IPS DF 6.9 (cell line): Measurements from ENCODE around the gene PTPRF.

Experiments
- DNase-seq: peaks from one replicate; pipeline ENCODE4 v3.0.0-alpha.2; 2013; ENCODE audit warnings: low read depth, low spot score
- H3K27ac ChIP-seq: one replicate; pipeline ENCODE4 v1.5.1; 2013; ENCODE audit warnings: low read length, control low read depth
- H3K27me3 ChIP-seq: 2 replicates; pipeline ENCODE4 v1.6.1; 2013; ENCODE audit warnings: mild to moderate bottlenecking, low read length; ENCODE audit not compliant: control insufficient read depth, insufficient read depth
- H3K36me3 ChIP-seq: 2 replicates; pipeline ENCODE4 v1.6.1; 2013; ENCODE audit warnings: low read length; ENCODE audit not compliant: control insufficient read depth, insufficient read depth
- H3K4me1 ChIP-seq: 2 replicates; pipeline ENCODE4 v1.6.1; 2013; ENCODE audit warnings: low read length; ENCODE audit not compliant: control insufficient read depth, insufficient read depth
- H3K4me3 ChIP-seq: 2 replicates; pipeline ENCODE4 v1.5.1; 2013; ENCODE audit warnings: mild to moderate bottlenecking, low read length
- H3K9me3 ChIP-seq: 2 replicates; pipeline ENCODE4 v1.6.1; 2013; ENCODE audit warnings: low read length, inconsistent platforms; ENCODE audit not compliant: control insufficient read depth, insufficient read depth
- WGBS: extraction: QIAGEN DNeasy Blood & Tissue Kit; methylation state at CpG from one replicate; pipeline ENCODE4 v1.1.7; 2013; ENCODE audit warnings: mixed read lengths, missing lambda C conversion rate; ENCODE audit not compliant: insufficient read length, insufficient coverage; 5-methylcytosine and 5-hydroxymethylcytosine counted together

Gene PTPRF

DNA sequence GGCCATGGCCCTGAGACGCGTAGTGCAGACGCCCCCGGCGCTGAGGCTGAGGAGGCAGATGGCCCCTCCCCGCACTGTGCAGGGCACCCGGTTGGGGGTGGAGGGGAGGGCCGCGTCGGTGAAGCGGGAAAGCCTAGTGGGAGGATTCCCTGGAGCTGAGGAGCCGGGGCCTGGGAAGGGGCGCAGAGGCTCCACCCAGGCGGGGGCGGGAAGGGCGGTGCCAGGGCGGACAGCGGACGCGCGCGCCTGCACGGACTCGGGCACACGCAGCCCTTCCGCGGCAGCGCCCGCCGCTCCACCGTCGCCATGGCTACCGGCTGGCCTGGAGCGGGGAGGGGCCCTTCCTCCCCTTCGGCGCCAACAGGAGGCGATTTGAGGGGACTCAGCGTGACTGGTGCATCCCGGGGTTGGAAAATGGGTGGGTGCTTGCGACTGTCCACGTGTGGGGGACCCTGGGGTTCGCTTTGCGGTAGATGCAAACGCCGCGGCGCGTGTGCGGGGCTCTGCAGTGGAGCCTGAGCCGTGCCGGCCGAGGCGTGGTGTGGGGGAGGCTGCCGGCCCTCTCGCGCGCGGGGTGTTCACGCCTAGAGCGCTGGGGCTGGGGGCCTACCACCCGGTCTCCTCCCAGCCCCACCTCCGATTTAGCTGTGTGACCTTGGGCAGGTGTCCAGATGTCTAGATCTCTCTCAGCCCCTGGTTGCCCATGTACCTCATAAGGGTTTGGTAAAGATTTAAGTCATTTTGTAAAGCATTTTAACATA, 35.1 kb downstream of the PTPRF start:
- H3K27me3 ChIP-seq, result no peaks in the 10 kb centered on the region
- peaks cover 7% of the 10 kb centered on the region for H3K4me1 ChIP-seq
- no CpG with 5 or more reads among the region's 62 CpGs for WGBS
- DNase-seq, result no peak
- no peaks in the 10 kb centered on the region for H3K9me3 ChIP-seq
- H3K36me3 ChIP-seq, result peaks cover 6% of the 10 kb centered on the region
- H3K27ac ChIP-seq, result no peak overlapping the region
- H3K4me3 ChIP-seq, result no peak overlapping the region; the same call in 1 of the 2 replicates

DNA sequence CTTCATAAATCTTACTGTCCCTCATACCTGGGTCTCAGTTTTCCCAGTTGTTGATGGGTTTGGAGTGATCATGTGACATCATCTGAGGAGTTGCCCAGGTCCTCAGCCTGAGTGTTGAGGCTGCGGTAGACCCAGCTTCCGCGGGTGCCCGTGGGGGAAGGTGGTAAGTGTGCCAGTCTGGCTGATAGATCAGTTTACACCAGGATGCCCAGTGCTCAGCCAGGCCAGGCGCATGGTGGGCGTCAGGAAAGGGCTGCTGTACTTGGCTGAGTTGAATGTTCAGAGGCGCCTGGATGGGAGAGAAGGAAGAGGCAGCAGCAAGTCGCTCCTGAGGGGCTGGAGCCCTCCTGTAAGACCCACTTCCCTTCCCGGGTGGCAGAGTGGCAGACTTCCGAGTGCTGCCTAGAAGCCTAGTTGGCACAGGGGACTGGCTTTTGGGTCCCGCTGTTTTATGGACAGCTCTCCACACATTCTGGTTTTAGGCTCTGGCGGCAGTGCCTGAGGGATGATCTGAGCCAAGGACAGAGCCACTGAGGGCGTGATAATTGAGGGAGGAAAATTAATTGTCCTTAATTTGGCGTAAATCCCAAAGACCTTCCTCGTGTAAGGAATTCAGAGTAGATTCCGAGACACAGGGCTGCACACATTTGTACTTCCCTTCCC, 35.8 kb downstream of the PTPRF start:
- DNase-seq, result no peak
- H3K27ac ChIP-seq, result no peak overlapping the region
- no CpG with 5 or more reads among the region's 16 CpGs for WGBS
- H3K27me3 ChIP-seq, result no peaks in the 10 kb centered on the region
- no peaks in the 10 kb centered on the region for H3K9me3 ChIP-seq
- H3K36me3 ChIP-seq, result peaks cover 6% of the 10 kb centered on the region
- peaks cover 7% of the 10 kb centered on the region for H3K4me1 ChIP-seq
- H3K4me3 ChIP-seq, result no peak overlapping the region

DNA sequence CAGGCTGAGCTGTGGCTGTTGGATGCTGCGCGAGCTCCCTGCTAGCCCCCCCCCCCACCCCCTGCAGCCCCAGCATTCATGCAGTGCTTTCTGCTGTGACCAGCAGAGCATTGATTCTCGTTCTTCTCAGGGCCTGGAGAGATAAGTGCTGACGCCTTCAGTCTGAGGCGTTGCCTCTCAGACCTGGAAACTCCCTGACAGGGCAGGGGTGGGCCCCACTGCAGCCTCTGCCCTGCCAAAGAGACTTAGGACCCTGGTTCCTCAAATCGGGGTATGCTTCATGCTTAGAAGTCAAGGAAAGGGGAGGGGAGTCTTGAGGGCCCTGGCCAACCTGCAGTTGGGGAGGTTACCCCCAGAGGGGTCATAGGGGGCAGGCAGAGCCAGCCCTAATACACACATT, 38.5 kb downstream of the PTPRF start:
- Histone ChIP-seq H3K36me3 (peaks cover 6% of the 10 kb centered on the region), H3K27ac (no peak overlapping the region)
- no peak for DNase-seq

DNA sequence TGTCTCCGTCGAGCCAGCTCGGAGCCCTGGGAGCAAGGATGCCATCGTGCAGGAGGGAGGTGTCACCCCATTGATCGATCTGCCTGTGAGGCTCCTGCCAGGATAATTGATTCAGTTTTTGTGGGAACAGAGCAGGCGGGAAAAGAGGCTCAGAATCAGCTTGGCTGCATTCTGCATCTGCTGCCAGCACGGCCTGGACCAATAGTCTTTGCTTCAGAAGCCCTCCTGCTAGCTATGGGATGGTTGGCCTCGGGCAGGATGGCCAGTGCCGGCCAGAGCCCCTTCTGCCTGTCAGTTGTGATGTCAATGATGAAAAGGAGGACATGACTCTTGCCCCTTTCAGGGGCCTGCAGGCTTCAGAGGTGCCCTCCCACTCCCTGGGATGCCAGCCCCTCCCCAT, 39.6 kb downstream of the PTPRF start:
- no peak overlapping the region for H3K4me3 ChIP-seq
- peaks cover under 1% of the 10 kb centered on the region for H3K4me1 ChIP-seq
- no peaks in the 10 kb centered on the region for H3K9me3 ChIP-seq
- WGBS, result no CpG with 5 or more reads among the region's 9 CpGs
- DNase-seq, result no peak
- no peak overlapping the region for H3K27ac ChIP-seq
- H3K27me3 ChIP-seq, result no peaks in the 10 kb centered on the region
- peaks cover 6% of the 10 kb centered on the region for H3K36me3 ChIP-seq

More for the DNA sequence above, 38.5 kb downstream of the PTPRF start:
- WGBS, result no CpG with 5 or more reads among the region's 6 CpGs
- Histone ChIP-seq H3K4me3 (no peak overlapping the region), H3K27me3 (no peaks in the 10 kb centered on the region), H3K4me1 (peaks cover 5% of the 10 kb centered on the region), H3K9me3 (no peaks in the 10 kb centered on the region)

DNA sequence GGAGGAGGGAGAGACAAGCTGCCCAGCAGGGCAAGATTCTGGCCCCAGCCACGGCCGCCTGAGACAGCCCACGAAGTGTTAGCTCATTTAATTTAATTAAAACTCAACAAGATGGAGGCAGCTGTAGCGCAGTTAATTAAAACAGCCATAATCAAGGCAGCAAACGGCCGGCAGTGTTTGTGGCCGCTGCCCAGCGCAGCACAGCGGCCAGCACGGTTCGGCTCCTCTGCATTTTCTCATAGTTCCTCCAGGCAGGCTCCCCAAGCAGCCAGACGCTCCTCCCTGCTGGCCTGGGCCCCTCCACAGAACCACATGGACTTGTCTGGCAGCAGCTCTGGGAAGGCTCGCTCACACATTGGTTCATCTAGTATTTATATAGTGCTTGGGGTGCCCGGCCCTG, 40.0 kb downstream of the PTPRF start:
- Histone ChIP-seq H3K4me1 (no peaks in the 10 kb centered on the region), H3K27me3 (no peaks in the 10 kb centered on the region), H3K9me3 (no peaks in the 10 kb centered on the region), H3K27ac (no peak overlapping the region), H3K4me3 (no peak overlapping the region), H3K36me3 (peaks cover 6% of the 10 kb centered on the region)
- WGBS, result no CpG with 5 or more reads among the region's 14 CpGs
- no peak for DNase-seq

DNA sequence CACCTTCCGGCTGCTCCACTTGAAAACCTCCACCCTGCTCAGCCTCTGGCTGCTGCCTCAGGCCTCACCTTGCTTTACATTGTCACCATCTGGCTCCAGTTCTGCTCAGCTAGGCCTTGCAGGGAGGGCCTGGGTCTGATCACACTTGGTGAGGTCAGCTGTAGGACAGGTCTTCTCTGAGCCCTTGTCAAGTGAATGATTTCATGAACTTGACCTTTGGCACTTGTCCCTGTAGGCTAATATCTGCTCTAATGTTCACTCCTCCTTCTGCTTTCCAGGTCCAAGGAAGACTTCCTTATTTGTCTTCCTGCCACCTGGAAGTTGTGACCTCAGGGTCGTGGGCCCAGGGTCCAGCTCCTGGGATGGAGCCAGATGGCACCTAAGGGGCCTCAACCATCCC, 41.4 kb downstream of the PTPRF start:
- no peak for DNase-seq
- no peaks in the 10 kb centered on the region for H3K27me3 ChIP-seq
- H3K4me1 ChIP-seq, result no peaks in the 10 kb centered on the region
- no CpG with 5 or more reads among the region's 2 CpGs for WGBS
- H3K4me3 ChIP-seq, result no peak overlapping the region
- H3K36me3 ChIP-seq, result peaks cover 4% of the 10 kb centered on the region; the same call in 1 of the 2 replicates
- no peak overlapping the region for H3K27ac ChIP-seq
- H3K9me3 ChIP-seq, result no peaks in the 10 kb centered on the region

DNA sequence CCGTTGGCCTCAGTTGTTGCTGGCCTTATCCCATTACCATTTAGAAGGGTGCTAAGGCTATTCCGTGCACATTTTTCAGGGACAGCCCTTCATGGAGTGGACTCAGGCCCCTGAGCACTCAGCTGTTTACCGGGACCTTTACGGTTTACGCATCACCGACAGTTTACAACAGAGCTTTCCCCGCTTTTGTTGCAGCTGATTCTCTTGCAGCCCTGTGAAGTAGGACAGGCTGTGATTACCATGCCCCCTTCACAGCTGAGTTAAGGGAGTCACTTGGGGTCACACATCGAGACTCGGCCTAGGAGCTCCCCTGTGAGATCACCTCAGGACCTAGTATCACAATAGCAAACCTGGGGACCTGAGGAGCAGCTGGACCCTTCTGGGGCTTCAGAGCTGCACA, 41.9 kb downstream of the PTPRF start:
- WGBS, result no CpG with 5 or more reads among the region's 9 CpGs
- DNase-seq, result no peak
- H3K27ac ChIP-seq, result no peak overlapping the region
- H3K36me3 ChIP-seq, result peaks cover 6% of the 10 kb centered on the region; the same call in 1 of the 2 replicates
- no peaks in the 10 kb centered on the region for H3K4me1 ChIP-seq
- no peaks in the 10 kb centered on the region for H3K9me3 ChIP-seq
- H3K4me3 ChIP-seq, result no peak overlapping the region
- H3K27me3 ChIP-seq, result no peaks in the 10 kb centered on the region

DNA sequence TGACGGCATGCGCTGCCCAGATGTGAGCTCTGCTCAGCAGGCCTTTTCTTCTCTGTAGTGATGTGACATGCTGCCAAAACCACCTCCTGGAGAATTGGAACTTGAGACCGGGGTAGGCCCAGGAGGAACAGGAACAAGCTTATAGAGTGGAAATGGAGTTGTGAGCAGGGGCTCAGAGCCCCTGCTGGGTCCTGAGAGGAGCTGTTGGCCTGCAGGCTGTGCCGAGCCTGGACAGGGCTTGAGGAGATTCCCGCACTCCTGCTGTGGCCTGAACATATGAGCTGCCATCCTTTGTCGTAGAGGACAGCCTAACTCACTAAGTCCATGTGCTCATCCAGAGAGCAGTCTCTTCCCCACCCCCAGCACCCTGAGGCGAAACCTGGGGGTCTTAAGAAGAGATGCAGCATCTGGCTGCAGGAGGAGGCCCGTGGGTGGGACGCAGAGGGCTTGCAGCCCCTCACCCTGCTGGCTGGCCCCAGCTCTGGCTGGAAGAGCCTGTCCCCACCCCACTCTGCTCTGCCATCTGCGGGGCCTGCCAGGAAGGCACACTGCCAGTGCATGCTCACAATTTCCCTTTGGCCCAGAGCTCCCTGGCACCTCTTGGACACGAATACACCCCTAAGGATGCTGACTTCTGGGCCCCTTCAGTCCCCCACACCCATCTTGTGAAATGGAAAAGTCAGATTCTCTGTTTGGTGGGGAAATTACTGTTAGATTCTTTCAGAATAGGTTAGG, 42.5 kb downstream of the PTPRF start:
- Histone ChIP-seq H3K9me3 (no peaks in the 10 kb centered on the region), H3K36me3 (peaks cover 6% of the 10 kb centered on the region; the same call in 1 of the 2 replicates), H3K4me3 (no peak overlapping the region), H3K4me1 (no peaks in the 10 kb centered on the region), H3K27me3 (no peaks in the 10 kb centered on the region), H3K27ac (no peak overlapping the region)
- WGBS, result no CpG with 5 or more reads among the region's 11 CpGs
- DNase-seq, result no peak

DNA sequence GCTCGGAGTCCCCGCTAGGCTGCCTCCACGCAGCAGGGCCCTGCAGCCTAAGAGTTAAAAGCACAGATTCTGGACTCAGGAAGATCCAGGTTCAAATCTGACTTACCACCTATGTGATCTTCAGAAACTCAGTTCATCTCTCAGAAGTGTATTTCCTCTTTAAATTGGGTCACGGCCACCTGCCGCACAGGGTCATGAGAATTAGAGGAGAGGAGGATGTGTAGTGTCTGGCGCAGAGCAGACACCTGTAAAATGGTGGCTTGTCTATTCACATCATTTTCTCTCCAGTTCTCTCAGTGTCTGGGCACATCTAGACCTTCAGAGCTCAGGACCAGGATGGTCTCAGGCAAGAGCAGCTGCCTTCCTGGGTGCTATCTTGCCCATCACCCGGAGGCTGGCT, 45.8 kb downstream of the PTPRF start:
- peaks cover 14% of the 10 kb centered on the region for H3K36me3 ChIP-seq
- no peak for DNase-seq
- no peaks in the 10 kb centered on the region for H3K9me3 ChIP-seq
- H3K4me3 ChIP-seq, result no peak overlapping the region
- H3K4me1 ChIP-seq, result no peaks in the 10 kb centered on the region
- no peak overlapping the region for H3K27ac ChIP-seq
- H3K27me3 ChIP-seq, result no peaks in the 10 kb centered on the region
- no CpG with 5 or more reads among the region's 7 CpGs for WGBS

DNA sequence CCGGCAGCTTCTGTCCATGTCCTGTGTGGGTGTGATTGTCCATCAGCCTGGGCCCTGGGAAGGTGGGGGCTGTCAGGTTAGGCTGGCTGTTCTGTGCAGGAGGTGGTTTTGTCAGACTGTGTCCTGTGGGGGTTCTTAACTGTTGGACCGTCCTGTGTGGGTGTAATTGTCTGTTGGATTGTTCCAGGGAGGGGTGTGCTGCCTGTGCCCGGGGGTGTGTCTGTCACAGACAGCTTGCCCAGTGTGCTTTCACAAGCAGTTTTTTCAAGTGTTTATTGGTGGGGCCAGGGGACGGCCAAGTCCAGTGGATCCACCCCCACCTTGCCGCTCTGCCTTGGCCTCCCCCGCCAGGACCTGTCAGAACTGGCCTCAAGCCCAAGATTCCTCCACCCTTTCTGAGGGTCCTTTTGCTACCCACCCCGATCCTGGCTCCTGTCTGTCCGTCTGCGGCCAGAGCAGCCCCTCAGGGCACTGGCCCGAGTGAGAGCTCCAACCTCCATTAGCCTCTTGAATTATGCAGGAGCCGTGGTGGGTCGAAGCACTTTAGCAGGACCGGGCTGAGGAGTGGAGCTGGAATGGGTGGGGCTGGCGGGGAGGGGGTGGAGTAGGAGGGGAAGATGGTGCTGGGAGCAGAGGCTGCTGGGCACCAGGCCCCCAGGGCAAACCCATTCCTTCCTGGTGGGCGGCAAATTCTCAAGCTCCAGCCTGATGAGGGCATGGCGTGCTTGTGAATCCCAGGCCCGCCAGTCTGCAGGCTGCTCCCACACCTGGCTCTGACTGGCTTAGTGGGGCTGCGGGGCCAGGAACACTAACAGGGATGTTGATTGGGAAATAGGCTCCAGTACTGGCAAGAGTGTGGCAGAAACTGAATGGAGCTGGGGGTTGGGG, 47.2 kb downstream of the PTPRF start:
- Histone ChIP-seq H3K36me3 (peaks cover 14% of the 10 kb centered on the region), H3K27ac (no peak overlapping the region), H3K4me1 (no peaks in the 10 kb centered on the region), H3K27me3 (no peaks in the 10 kb centered on the region), H3K9me3 (no peaks in the 10 kb centered on the region), H3K4me3 (no peak overlapping the region)
- WGBS, result no CpG with 5 or more reads among the region's 18 CpGs
- no peak for DNase-seq
